Spleen (tissue), 11 donors: Measurements from ENCODE around the gene TEX53. TPM values are rescaled to one million over a fixed set of nuclear protein-coding genes. Genes with fewer than 3 reads are reported as not detected.

Source experiments
- DNase-seq: peaks from one replicate; pipeline ENCODE4 v3.0.0-alpha.2; 2020
- H3K27ac ChIP-seq, 8 donors: fragments of 200-600 bp; sonication (generic) in 7 of 8; 1 replicate in 4 of 8; 2 replicates in 4 of 8; pipeline versions ENCODE4 v1.5.0 to v1.8.0; 2016 to 2021; ENCODE audit warnings: inconsistent platforms in 4 of 8, mild to moderate bottlenecking in 4 of 8, moderate library complexity in 1 of 8
- H3K27me3 ChIP-seq, 7 donors: fragments of 200-600 bp; sonication (generic) in 6 of 7; replicated peaks in 1 of 7; 1 replicate in 4 of 7; 2 replicates in 3 of 7; pipeline versions ENCODE4 v1.5.0 to v1.8.0; 2016 to 2021; ENCODE audit warnings: inconsistent platforms in 3 of 7, mild to moderate bottlenecking in 1 of 7
- H3K36me3 ChIP-seq, 6 donors: fragments of 200-600 bp; sonication (generic) in 5 of 6; 1 replicate in 4 of 6; 2 replicates in 2 of 6; pipeline versions ENCODE4 v1.5.0 to v1.8.0; 2016 to 2021; ENCODE audit warnings: inconsistent platforms in 2 of 6
- H3K4me1 ChIP-seq, 6 donors: fragments of 200-600 bp; sonication (generic) in 5 of 6; 1 replicate in 3 of 6; 2 replicates in 3 of 6; pipeline versions ENCODE4 v1.5.0 to v1.8.0; 2016 to 2021; ENCODE audit warnings: inconsistent platforms in 3 of 6
- H3K4me3 ChIP-seq, 8 donors: fragments of 200-600 bp; sonication (generic) in 7 of 8; 1 replicate in 4 of 8; 2 replicates in 4 of 8; pipeline versions ENCODE4 v1.5.0 to v1.8.0; 2016 to 2021; ENCODE audit warnings: inconsistent platforms in 4 of 8, mild to moderate bottlenecking in 4 of 8, moderate library complexity in 2 of 8
- H3K9me3 ChIP-seq, 8 donors: fragments of 200-600 bp; sonication (generic) in 7 of 8; 1 replicate in 4 of 8; 2 replicates in 4 of 8; pipeline versions ENCODE4 v1.5.0 to v1.8.0; 2016 to 2021; ENCODE audit warnings: inconsistent platforms in 4 of 8
- CTCF ChIP-seq, 11 experiments: fragments of 200-600 bp in 7 of 11; fragments of 450-650 bp in 4 of 11; sonication (generic) in 4 of 11; IDR thresholded peaks in 8 of 11; conservative IDR thresholded peaks in 3 of 11; 1 replicate in 7 of 11; 2 replicates in 4 of 11; pipeline versions ENCODE4 v1.4.0 to v1.8.0; 2016 to 2021; ENCODE audit warnings: antibody characterized with exemption in 11 of 11, inconsistent platforms in 4 of 11, mild to moderate bottlenecking in 1 of 11
- POLR2A ChIP-seq, 3 donors: fragments of 450-650 bp; IDR thresholded peaks; one replicate each; pipeline ENCODE4 v1.5.1; 2017; ENCODE audit warnings: antibody characterized with exemption in 3 of 3, mild to moderate bottlenecking in 1 of 3
- POLR2AphosphoS5 ChIP-seq, 3 donors: sonication (generic); formaldehyde crosslinking; IDR thresholded peaks; one replicate each; pipeline ENCODE4 v1.5.1; 2017; ENCODE audit warnings: antibody characterized with exemption in 3 of 3
- WGBS, 5 donors: extraction: QIAGEN DNeasy Blood & Tissue Kit in 3 of 5; methylation state at CpG; one replicate each; pipeline versions ENCODE4 v1.1.5 to v1.1.7; 2013 to 2018; 5-methylcytosine and 5-hydroxymethylcytosine counted together
- intact Hi-C: fragments of 100-400 bp; cut with DNase I; formaldehyde crosslinking; loops from one replicate; pipeline ENCODE4 v1.15.0; 2023; ENCODE audit warnings: low total_unique reads
- polyA plus RNA-seq, 3 donors: library from polyadenylated mRNA; stranded (reverse); fragments of 200-250 nt; gene quantifications; one replicate each; pipeline ENCODE4 v1.2.1, GENCODE V29; 2013
- total RNA-seq, 7 donors: library from RNA; depleted of rRNA in 3 of 7; stranded (reverse); fragments of >200 nt in 3 of 7; fragmentation: NEBNext Ultra II Directional in 4 of 7; extraction: Animal tissue kit (Norgen Biotek cat#: 25700) in 4 of 7; gene quantifications; one replicate each; pipeline versions ENCODE4 v1.1.0 to v1.2.1, GENCODE V29; 2016 to 2021
- donor health status: healthy with polysubstance abuse.
- donor health status: DM: no; HTN: no; CAD: no; lungs with moderate emphysema.
- donor health status: DM: no; HTN: no; CAD: no.
- donor health status: Bipolar disorder and iron deficiency.
- donor health status: healthy.
- donor health status: DM: no; HTN: no; CAD: no.
- donor health status: DM: yes; HTN: yes; CAD: no.

Gene TEX53
- total and polyA plus RNA-seq, 10 donors: not detected

- peaks cover 0 to 8% (median 2%) of the 10 kb centered on the region in 6 donors for H3K4me1 ChIP-seq
- no peak overlapping the region for H3K27ac ChIP-seq
- no peak overlapping the region for H3K4me3 ChIP-seq
- no peak for DNase-seq
- intact Hi-C loops: loop anchor here (10.0 kb wide), 2 partner anchors 229 to 839 kb away; no protein-coding TSS in a partner anchor
- H3K36me3 ChIP-seq: no peaks in the 10 kb centered on the region
- TF ChIP-seq POLR2AphosphoS5 (IDR thresholded peaks at IDR 0.05) (no peak), POLR2A (IDR thresholded peaks at IDR 0.05) (no peak), CTCF (IDR thresholded peaks at IDR 0.05 in 8 of 11, conservative IDR thresholded peaks at IDR 0.05 in 3 of 11) (no peak)
- peaks cover 0 to 2% (median 0%) of the 10 kb centered on the region in 7 donors for H3K27me3 ChIP-seq
- WGBS, 5 donors: 71 to 78% (median 77%) methylated on average over 5 of the region's 5 CpGs
- no peaks in the 10 kb centered on the region for H3K9me3 ChIP-seq
Observed at GRCh38 chr9:114685951-114686350, 28.3 kb upstream of the TEX53 start.

- intact Hi-C loops: loop anchor here (5.0 to 10.0 kb wide), 3 partner anchors 231 to 841 kb away; no protein-coding TSS in a partner anchor
- no peak for TF ChIP-seq POLR2AphosphoS5 (IDR thresholded peaks at IDR 0.05)
- TF ChIP-seq POLR2A (IDR thresholded peaks at IDR 0.05): no peak
- no peak for TF ChIP-seq CTCF (IDR thresholded peaks at IDR 0.05 in 8 of 11, conservative IDR thresholded peaks at IDR 0.05 in 3 of 11)
- H3K27me3 ChIP-seq: peaks cover 0 to 11% (median 0%) of the 10 kb centered on the region in 7 donors
- no peaks in the 10 kb centered on the region for H3K36me3 ChIP-seq
- H3K4me3 ChIP-seq: no peak overlapping the region
- peaks cover 0 to 8% (median 2%) of the 10 kb centered on the region in 6 donors for H3K4me1 ChIP-seq
- no peak overlapping the region for H3K27ac ChIP-seq
- no peaks in the 10 kb centered on the region for H3K9me3 ChIP-seq
- 79 to 86% (median 82%) methylated on average over 6 of the region's 6 CpGs for WGBS, 5 donors
- DNase-seq: no peak
Observed at GRCh38 chr9:114684036-114684435, 26.4 kb upstream of the TEX53 start.

GRCh38 chr9:114682846-114683245 lies 25.2 kb upstream of the TEX53 start:
- no peak for DNase-seq
- Histone ChIP-seq H3K27ac (no peak overlapping the region), H3K9me3 (no peaks in the 10 kb centered on the region), H3K4me1 (peaks cover 0 to 8% (median 2%) of the 10 kb centered on the region in 6 donors), H3K4me3 (no peak overlapping the region), H3K36me3 (no peaks in the 10 kb centered on the region), H3K27me3 (peaks cover 0 to 12% (median 0%) of the 10 kb centered on the region in 7 donors)
- TF ChIP-seq POLR2A (IDR thresholded peaks at IDR 0.05) (no peak), CTCF (IDR thresholded peaks at IDR 0.05 in 8 of 11, conservative IDR thresholded peaks at IDR 0.05 in 3 of 11) (no peak), POLR2AphosphoS5 (IDR thresholded peaks at IDR 0.05) (no peak)
- intact Hi-C loops: loop anchor here (5.0 to 10.0 kb wide), 3 partner anchors 232 to 842 kb away; no protein-coding TSS in a partner anchor
- 86 to 96% (median 93%) methylated on average over 3 of the region's 3 CpGs for WGBS, 5 donors

GRCh38 chr9:114681594-114682332 lies 24.2 kb upstream of the TEX53 start, which contains the start of gene TEX48:
TEX48 (minus strand) TSS chr9:114682192; CDS start chr9:114671723, 10,469 bp downstream.
- Histone ChIP-seq H3K4me1 (peaks cover 0 to 8% (median 2%) of the 10 kb centered on the region in 6 donors), H3K36me3 (no peaks in the 10 kb centered on the region), H3K9me3 (no peaks in the 10 kb centered on the region), H3K27ac (no peak within 1 kb of the TSS), H3K4me3 (no peak within 1 kb of the TSS), H3K27me3 (peaks cover 0 to 17% (median 0%) of the 10 kb centered on the region in 7 donors)
- TF ChIP-seq POLR2A (IDR thresholded peaks at IDR 0.05) (no peak), POLR2AphosphoS5 (IDR thresholded peaks at IDR 0.05) (no peak), CTCF (IDR thresholded peaks at IDR 0.05 in 8 of 11, conservative IDR thresholded peaks at IDR 0.05 in 3 of 11) (peak; percentile 48 to 71 (median 65))
- intact Hi-C loops: loop anchor here (5.0 to 10.0 kb wide), 3 partner anchors 233 to 843 kb away; no protein-coding TSS in a partner anchor
- WGBS, 5 donors: 42 to 55% (median 54%) methylated on average over 8 of the region's 8 CpGs
- peak; percentile 78 for DNase-seq
